ENCODE results near the gene VPS72. TPM values are rescaled to one million over a fixed set of nuclear protein-coding genes. Genes with fewer than 3 reads are reported as not detected.

Gene VPS72
- total RNA-seq, 1 donor from 2014 or later, result 77.5 TPM

GRCh38 chr1:151135433-151136385 is 54.3 kb downstream of the VPS72 start:
- Mint-ChIP-seq H3K36me3 (ENCODE audit: unreplicated experiment) (peaks cover 28% of the 10 kb centered on the region), H3K4me1 (ENCODE audit: unreplicated experiment) (peaks cover 12% of the 10 kb centered on the region), H3K4me3 (ENCODE audit: unreplicated experiment) (no peak overlapping the region), H3K27ac (ENCODE audit: unreplicated experiment) (no peak overlapping the region), H3K27me3 (ENCODE audit: unreplicated experiment) (peaks cover 6% of the 10 kb centered on the region), H3K9me3 (ENCODE audit: unreplicated experiment) (no peaks in the 10 kb centered on the region)
- no peak for DNase-seq (ENCODE audit: extremely low spot score, unreplicated experiment)
- TF ChIP-seq CTCF (IDR thresholded peaks at IDR 0.05), result no peak

GRCh38 chr1:151134991-151135390 is 55.0 kb downstream of the VPS72 start:
- H3K9me3 Mint-ChIP-seq (ENCODE audit: unreplicated experiment), result no peaks in the 10 kb centered on the region

GRCh38 chr1:151134396-151134795 is 55.6 kb downstream of the VPS72 start:
- Mint-ChIP-seq H3K36me3 (ENCODE audit: unreplicated experiment) (peaks cover 26% of the 10 kb centered on the region), H3K9me3 (ENCODE audit: unreplicated experiment) (no peaks in the 10 kb centered on the region), H3K4me1 (ENCODE audit: unreplicated experiment) (peaks cover 12% of the 10 kb centered on the region), H3K27me3 (ENCODE audit: unreplicated experiment) (peaks cover 6% of the 10 kb centered on the region), H3K27ac (ENCODE audit: unreplicated experiment) (no peak overlapping the region), H3K4me3 (ENCODE audit: unreplicated experiment) (no peak overlapping the region)
- no peak for DNase-seq (ENCODE audit: extremely low spot score, unreplicated experiment)
- TF ChIP-seq CTCF (IDR thresholded peaks at IDR 0.05), result no peak

More at GRCh38 chr1:151134991-151135390, 55.0 kb downstream of the VPS72 start:
- H3K27me3 Mint-ChIP-seq (ENCODE audit: unreplicated experiment), result peaks cover 6% of the 10 kb centered on the region
- no peak overlapping the region for H3K4me3 Mint-ChIP-seq (ENCODE audit: unreplicated experiment)
- no peak for TF ChIP-seq CTCF (IDR thresholded peaks at IDR 0.05)
- peaks cover 12% of the 10 kb centered on the region for H3K4me1 Mint-ChIP-seq (ENCODE audit: unreplicated experiment)
- no peak for DNase-seq (ENCODE audit: extremely low spot score, unreplicated experiment)
- peaks cover 28% of the 10 kb centered on the region for H3K36me3 Mint-ChIP-seq (ENCODE audit: unreplicated experiment)
- no peak overlapping the region for H3K27ac Mint-ChIP-seq (ENCODE audit: unreplicated experiment)

DNA sequence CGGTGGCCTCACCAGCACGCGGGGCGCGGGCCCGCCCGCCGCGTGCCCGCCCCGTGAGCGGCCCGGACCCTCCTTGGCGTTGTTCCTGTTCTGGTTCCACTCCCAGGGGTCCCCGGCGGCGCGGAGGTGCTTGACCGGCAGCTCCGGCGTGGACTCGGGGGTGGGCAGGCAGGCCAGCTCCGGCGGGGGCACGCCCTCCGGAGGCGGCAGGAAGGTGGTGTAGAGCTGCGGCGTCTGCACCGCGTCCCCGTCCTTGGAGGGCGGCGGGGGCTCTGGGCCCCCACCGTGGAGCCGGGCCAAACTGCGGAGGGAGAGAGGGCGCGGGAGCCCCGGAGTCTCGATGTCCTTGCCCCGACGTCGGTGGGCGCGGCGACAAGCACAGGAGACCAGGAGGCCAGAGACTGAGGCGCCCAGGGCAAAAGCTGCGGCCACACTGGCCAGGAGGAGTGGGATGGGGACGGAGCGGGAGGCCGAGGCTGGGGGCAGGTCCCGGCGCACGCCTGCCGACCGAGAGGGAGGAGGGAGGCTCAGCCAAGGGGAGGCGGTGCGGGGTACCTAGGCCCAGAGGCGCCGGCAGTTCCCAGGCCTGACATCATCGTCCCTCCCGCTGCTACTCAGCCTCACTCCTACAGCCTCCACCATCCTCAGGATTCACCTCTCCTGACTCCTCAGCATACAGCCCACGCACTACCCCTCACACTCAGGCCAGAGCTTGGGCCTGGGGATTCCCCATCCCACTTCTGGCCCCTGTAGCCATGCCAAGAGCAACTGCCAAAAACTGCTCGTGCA is 56.8 kb downstream of the VPS72 start:
- H3K4me1 Mint-ChIP-seq (ENCODE audit: unreplicated experiment), result peaks cover 12% of the 10 kb centered on the region
- H3K9me3 Mint-ChIP-seq (ENCODE audit: unreplicated experiment), result no peaks in the 10 kb centered on the region
- H3K27ac Mint-ChIP-seq (ENCODE audit: unreplicated experiment), result no peak overlapping the region
- DNase-seq (ENCODE audit: extremely low spot score, unreplicated experiment), result no peak
- H3K27me3 Mint-ChIP-seq (ENCODE audit: unreplicated experiment), result peaks cover 6% of the 10 kb centered on the region
- H3K36me3 Mint-ChIP-seq (ENCODE audit: unreplicated experiment), result peaks cover 24% of the 10 kb centered on the region
- H3K4me3 Mint-ChIP-seq (ENCODE audit: unreplicated experiment), result no peak overlapping the region
- no peak for TF ChIP-seq CTCF (IDR thresholded peaks at IDR 0.05)
